ENCODE results near the gene OSBPL10.

Gene OSBPL10

DNA sequence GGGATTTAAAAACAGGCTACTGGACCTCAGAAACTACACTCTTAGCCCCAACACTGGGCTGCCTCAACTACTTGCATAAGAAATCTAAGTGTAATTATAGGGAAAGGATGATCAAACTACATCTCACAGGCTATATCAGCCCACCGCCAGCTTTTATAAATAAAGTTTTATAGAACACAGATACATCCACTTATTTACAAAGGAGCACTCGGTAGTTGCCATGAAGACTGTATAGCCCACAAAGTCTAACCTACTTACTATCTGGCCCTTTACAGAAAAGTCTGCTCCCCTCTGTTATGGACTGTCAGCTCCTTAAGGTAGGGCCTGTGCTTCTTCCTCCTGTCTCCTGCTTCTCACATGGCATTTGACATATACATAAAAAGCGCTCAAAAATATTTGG, 9.5 kb downstream of the OSBPL10 start:
- H3K79me2 ChIP-seq (ENCODE audit: insufficient read depth, low read length): no peaks in the 10 kb centered on the region
- no peaks in the 10 kb centered on the region for H3K9me2 ChIP-seq (replicated peaks; ENCODE audit: low read depth, low read length)
- no peaks in the 10 kb centered on the region for H3K27me3 ChIP-seq (ENCODE audit: insufficient read depth, low read length, poor library complexity, severe bottlenecking)
- H3K4me3 ChIP-seq (ENCODE audit: low read length, poor library complexity, severe bottlenecking): no peak overlapping the region
- H3K36me3 ChIP-seq (ENCODE audit: insufficient read depth, low read length): no peaks in the 10 kb centered on the region
- no peak overlapping the region for H3K9ac ChIP-seq (ENCODE audit: low read depth, low read length, poor library complexity, severe bottlenecking)
- H4K20me1 ChIP-seq (ENCODE audit: insufficient read depth, low read length, poor library complexity, severe bottlenecking): no peaks in the 10 kb centered on the region
- no peak for TF ChIP-seq EZH2phosphoT487 (IDR thresholded peaks at IDR 0.05; ENCODE audit: borderline replicate concordance)
- TF ChIP-seq, protein P1, sequence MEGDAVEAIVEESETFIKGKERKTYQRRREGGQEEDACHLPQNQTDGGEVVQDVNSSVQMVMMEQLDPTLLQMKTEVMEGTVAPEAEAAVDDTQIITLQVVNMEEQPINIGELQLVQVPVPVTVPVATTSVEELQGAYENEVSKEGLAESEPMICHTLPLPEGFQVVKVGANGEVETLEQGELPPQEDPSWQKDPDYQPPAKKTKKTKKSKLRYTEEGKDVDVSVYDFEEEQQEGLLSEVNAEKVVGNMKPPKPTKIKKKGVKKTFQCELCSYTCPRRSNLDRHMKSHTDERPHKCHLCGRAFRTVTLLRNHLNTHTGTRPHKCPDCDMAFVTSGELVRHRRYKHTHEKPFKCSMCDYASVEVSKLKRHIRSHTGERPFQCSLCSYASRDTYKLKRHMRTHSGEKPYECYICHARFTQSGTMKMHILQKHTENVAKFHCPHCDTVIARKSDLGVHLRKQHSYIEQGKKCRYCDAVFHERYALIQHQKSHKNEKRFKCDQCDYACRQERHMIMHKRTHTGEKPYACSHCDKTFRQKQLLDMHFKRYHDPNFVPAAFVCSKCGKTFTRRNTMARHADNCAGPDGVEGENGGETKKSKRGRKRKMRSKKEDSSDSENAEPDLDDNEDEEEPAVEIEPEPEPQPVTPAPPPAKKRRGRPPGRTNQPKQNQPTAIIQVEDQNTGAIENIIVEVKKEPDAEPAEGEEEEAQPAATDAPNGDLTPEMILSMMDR (conservative IDR thresholded peaks at IDR 0.05; ENCODE audit: low read length): no peak
- no peaks in the 10 kb centered on the region for H3K4me1 ChIP-seq (ENCODE audit: insufficient read depth, low read length, poor library complexity, severe bottlenecking)
- H3K9me3 ChIP-seq (ENCODE audit: insufficient read depth, low read depth, low read length): no peaks in the 10 kb centered on the region
- no peak overlapping the region for H3K4me2 ChIP-seq (ENCODE audit: low read depth, low read length, poor library complexity, severe bottlenecking)
- no peak overlapping the region for H2AFZ ChIP-seq (ENCODE audit: low read length)
- no peaks in the 10 kb centered on the region for H3F3A ChIP-seq (ENCODE audit: low read depth)

DNA sequence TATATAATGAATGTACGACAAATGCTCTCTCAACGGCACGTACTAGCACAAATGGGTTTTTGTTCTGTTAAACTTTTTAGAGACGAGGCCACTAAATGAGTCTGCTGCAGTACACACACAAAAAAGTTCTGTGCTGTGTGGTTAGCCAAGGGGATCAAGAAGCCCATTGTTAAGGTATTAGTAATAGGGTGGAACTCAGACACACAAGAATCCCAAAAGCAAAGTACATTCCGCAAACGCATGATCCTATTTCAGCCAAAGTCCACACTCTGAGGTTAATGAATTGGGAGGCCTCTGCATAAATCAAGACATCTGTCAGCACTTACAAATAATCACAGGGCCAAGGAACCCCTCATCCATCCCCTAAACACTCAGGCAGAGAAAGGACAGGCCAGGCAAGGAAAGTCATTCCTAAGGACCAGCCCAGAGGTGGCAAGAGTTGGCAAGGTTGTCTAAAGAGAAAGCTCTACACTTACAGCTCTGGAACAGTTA, 12.1 kb downstream of the OSBPL10 start:
- H3K79me2 ChIP-seq (ENCODE audit: insufficient read depth, low read length): no peaks in the 10 kb centered on the region
- no peaks in the 10 kb centered on the region for H3K36me3 ChIP-seq (ENCODE audit: insufficient read depth, low read length)
- no peak overlapping the region for H3K4me3 ChIP-seq (ENCODE audit: low read length, poor library complexity, severe bottlenecking)
- no peaks in the 10 kb centered on the region for H3K27me3 ChIP-seq (ENCODE audit: insufficient read depth, low read length, poor library complexity, severe bottlenecking)
- H3K9ac ChIP-seq (ENCODE audit: low read depth, low read length, poor library complexity, severe bottlenecking): no peak overlapping the region
- no peaks in the 10 kb centered on the region for H3K9me3 ChIP-seq (ENCODE audit: insufficient read depth, low read depth, low read length)
- no peaks in the 10 kb centered on the region for H4K20me1 ChIP-seq (ENCODE audit: insufficient read depth, low read length, poor library complexity, severe bottlenecking)
- H3K4me1 ChIP-seq (ENCODE audit: insufficient read depth, low read length, poor library complexity, severe bottlenecking): no peaks in the 10 kb centered on the region
- TF ChIP-seq, protein P1 (conservative IDR thresholded peaks at IDR 0.05; ENCODE audit: low read length): no peak
- no peak for TF ChIP-seq EZH2phosphoT487 (IDR thresholded peaks at IDR 0.05; ENCODE audit: borderline replicate concordance)
- H3F3A ChIP-seq (ENCODE audit: low read depth): no peaks in the 10 kb centered on the region
- H3K4me2 ChIP-seq (ENCODE audit: low read depth, low read length, poor library complexity, severe bottlenecking): no peak overlapping the region
- H3K9me2 ChIP-seq (replicated peaks; ENCODE audit: low read depth, low read length): no peaks in the 10 kb centered on the region
- H2AFZ ChIP-seq (ENCODE audit: low read length): no peak overlapping the region

DNA sequence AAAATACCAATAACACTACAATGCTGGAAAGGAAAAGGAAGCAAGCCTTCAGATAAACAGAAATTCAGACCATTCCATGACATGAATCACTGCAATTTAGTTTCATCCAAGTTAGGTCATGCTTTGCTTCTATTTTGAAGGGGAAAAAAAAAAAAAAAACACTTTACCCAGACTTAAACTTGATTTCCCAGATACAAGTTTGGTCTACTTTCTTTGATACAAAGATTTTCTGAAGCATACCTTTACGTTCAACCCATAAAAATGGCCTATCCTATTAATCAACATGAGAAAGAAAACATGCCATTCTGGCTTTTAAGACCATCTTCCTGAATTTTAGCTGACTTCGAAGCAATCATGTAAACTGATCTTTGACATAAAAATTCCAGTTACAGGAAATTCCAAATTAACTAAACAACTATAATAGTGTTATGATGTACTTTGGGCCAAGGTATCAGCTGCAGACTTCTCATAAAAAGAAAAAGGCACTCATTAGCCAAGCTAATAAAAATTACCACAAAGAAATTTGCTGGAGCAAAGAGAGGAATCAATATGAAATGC, 12.6 kb downstream of the OSBPL10 start:
- Histone ChIP-seq H3K9ac (ENCODE audit: low read depth, low read length, poor library complexity, severe bottlenecking) (no peak overlapping the region), H3K79me2 (ENCODE audit: insufficient read depth, low read length) (no peaks in the 10 kb centered on the region), H2AFZ (ENCODE audit: low read length) (no peak overlapping the region), H3K4me1 (ENCODE audit: insufficient read depth, low read length, poor library complexity, severe bottlenecking) (no peaks in the 10 kb centered on the region), H3K9me2 (replicated peaks; ENCODE audit: low read depth, low read length) (no peaks in the 10 kb centered on the region), H3K27me3 (ENCODE audit: insufficient read depth, low read length, poor library complexity, severe bottlenecking) (no peaks in the 10 kb centered on the region), H3K36me3 (ENCODE audit: insufficient read depth, low read length) (no peaks in the 10 kb centered on the region), H3K4me2 (ENCODE audit: low read depth, low read length, poor library complexity, severe bottlenecking) (no peak overlapping the region), H3K4me3 (ENCODE audit: low read length, poor library complexity, severe bottlenecking) (no peak overlapping the region), H3F3A (ENCODE audit: low read depth) (no peaks in the 10 kb centered on the region), H4K20me1 (ENCODE audit: insufficient read depth, low read length, poor library complexity, severe bottlenecking) (no peaks in the 10 kb centered on the region), H3K9me3 (ENCODE audit: insufficient read depth, low read depth, low read length) (no peaks in the 10 kb centered on the region)
- TF ChIP-seq EZH2phosphoT487 (IDR thresholded peaks at IDR 0.05; ENCODE audit: borderline replicate concordance): no peak
- TF ChIP-seq, protein P1 (conservative IDR thresholded peaks at IDR 0.05; ENCODE audit: low read length): no peak

Measured in Loucy (cell line).